Prostate gland (tissue), 2 donors: ENCODE measurements around the gene PDE10A. TPM values are rescaled to one million over a fixed set of nuclear protein-coding genes. Genes with fewer than 3 reads are reported as not detected.

Source experiments
- DNase-seq: peaks from one replicate; pipeline ENCODE4 v3.0.0-alpha.2; 2019; ENCODE audit warnings: low spot score
- H3K27ac ChIP-seq, 2 donors: fragments of 200-600 bp; sonication (generic); 2 replicates each; pipeline ENCODE4 v1.5.1; 2017 to 2019
- H3K27me3 ChIP-seq: fragments of 200-600 bp; sonication (generic); replicated peaks from 2 replicates; pipeline ENCODE4 v1.5.1; 2019; ENCODE audit not compliant: insufficient read depth
- H3K36me3 ChIP-seq, 2 donors: fragments of 200-600 bp; sonication (generic); 1 replicate in 1 of 2; 2 replicates in 1 of 2; pipeline versions ENCODE4 v1.5.1 to v1.8.1; 2017 to 2019
- H3K4me1 ChIP-seq: fragments of 200-600 bp; sonication (generic); replicated peaks from 2 replicates; pipeline ENCODE4 v1.5.1; 2019
- H3K4me3 ChIP-seq, 2 donors: fragments of 200-600 bp; sonication (generic); 2 replicates each; pipeline ENCODE4 v1.5.1; 2017 to 2019
- H3K9me3 ChIP-seq: fragments of 200-600 bp; sonication (generic); 2 replicates; pipeline ENCODE4 v1.5.1; 2017
- POLR2A ChIP-seq: fragments of 450-650 bp; IDR thresholded peaks from one replicate; pipeline ENCODE4 v1.6.1; 2016; ENCODE audit warnings: antibody characterized with exemption, mild to moderate bottlenecking
- POLR2AphosphoS5 ChIP-seq: sonication (generic); formaldehyde crosslinking; IDR thresholded peaks from one replicate; pipeline ENCODE4 v1.6.1; 2017; ENCODE audit warnings: antibody characterized with exemption
- WGBS: methylation state at CpG from one replicate; pipeline ENCODE4 v1.1.5; 2018; 5-methylcytosine and 5-hydroxymethylcytosine counted together
- intact Hi-C: fragments of 100-400 bp; cut with DNase I; formaldehyde crosslinking; loops from one replicate; pipeline ENCODE4 v1.14.2; 2022
- total RNA-seq, 2 donors: library from RNA; depleted of rRNA; stranded (reverse); fragments of >200 nt; gene quantifications; one replicate each; pipeline ENCODE4 v1.1.0, GENCODE V29; 2016
- TF ChIP-seq, protein P1 (sequence below), 4 experiments: fragments of 200-600 bp in 2 of 4; fragments of 450-650 bp in 2 of 4; sonication (generic) in 2 of 4; IDR thresholded peaks; 1 replicate in 3 of 4; 2 replicates in 1 of 4; pipeline ENCODE4 v1.5.1; 2016 to 2019; ENCODE audit warnings: antibody characterized with exemption in 4 of 4, mild to moderate bottlenecking in 2 of 4, moderate library complexity in 2 of 4

The PDE10A gene
- total RNA-seq, 2 donors from 2014 or later = 9.6 to 13.5 TPM

DNA sequence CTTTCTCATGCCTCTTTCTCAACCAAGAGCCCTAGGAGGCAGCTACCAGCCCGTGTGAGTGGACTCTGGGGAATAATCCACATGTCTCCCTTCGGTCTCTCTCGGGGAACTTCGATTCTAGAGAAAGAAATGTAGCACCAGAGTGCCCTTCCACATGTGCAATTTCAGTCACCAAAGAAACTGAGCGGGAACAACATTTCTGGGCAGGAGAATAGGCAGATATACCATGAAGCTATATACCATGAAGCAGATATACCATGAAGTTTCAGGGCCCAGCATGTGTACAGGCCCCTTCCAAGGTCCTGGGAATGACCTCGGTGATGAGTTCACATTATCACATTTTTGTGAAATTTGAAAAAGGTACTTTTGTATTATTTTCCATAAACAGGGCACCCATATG lies 60.8 kb downstream of the PDE10A start:
- WGBS = 95% methylated on average over 6 of the region's 6 CpGs
- Histone ChIP-seq H3K27ac (no peak overlapping the region), H3K4me1 (no peaks in the 10 kb centered on the region), H3K36me3 (no peaks in the 10 kb centered on the region), H3K9me3 (no peaks in the 10 kb centered on the region), H3K4me3 (no peak overlapping the region), H3K27me3 (no peaks in the 10 kb centered on the region)
- intact Hi-C loops = no loop called here
- DNase-seq = no peak
- TF ChIP-seq, protein P1, sequence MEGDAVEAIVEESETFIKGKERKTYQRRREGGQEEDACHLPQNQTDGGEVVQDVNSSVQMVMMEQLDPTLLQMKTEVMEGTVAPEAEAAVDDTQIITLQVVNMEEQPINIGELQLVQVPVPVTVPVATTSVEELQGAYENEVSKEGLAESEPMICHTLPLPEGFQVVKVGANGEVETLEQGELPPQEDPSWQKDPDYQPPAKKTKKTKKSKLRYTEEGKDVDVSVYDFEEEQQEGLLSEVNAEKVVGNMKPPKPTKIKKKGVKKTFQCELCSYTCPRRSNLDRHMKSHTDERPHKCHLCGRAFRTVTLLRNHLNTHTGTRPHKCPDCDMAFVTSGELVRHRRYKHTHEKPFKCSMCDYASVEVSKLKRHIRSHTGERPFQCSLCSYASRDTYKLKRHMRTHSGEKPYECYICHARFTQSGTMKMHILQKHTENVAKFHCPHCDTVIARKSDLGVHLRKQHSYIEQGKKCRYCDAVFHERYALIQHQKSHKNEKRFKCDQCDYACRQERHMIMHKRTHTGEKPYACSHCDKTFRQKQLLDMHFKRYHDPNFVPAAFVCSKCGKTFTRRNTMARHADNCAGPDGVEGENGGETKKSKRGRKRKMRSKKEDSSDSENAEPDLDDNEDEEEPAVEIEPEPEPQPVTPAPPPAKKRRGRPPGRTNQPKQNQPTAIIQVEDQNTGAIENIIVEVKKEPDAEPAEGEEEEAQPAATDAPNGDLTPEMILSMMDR (IDR thresholded peaks at IDR 0.05) = no peak

DNA sequence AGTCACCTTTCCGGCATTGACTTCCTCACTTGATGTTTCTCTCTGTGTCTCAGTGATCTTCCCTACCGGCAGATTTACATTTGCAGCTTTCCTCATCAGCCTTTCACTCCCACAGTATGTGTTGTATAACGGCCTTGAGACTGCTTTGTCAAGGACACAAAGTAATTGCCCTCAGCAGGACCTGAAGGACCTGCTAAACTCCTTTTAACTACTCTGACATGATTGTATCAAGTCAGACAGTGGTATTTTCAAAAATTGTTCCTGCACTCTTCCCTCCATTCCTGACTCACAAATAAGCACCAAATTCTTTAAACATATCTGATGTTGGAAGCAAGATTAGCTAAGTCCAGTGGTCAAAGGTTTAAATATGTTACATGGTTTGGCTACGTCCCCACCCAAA lies 62.4 kb downstream of the PDE10A start:
- intact Hi-C loops = no loop called here
- WGBS = 62% methylated on average over 4 of the region's 4 CpGs

GRCh38 chr6:165599596-165600487 lies 63.2 kb downstream of the PDE10A start:
- WGBS = 84% methylated on average over 21 of the region's 21 CpGs
- intact Hi-C loops = no loop called here
- no peaks in the 10 kb centered on the region for H3K9me3 ChIP-seq
- no peaks in the 10 kb centered on the region for H3K36me3 ChIP-seq
- H3K4me3 ChIP-seq = no peak overlapping the region
- TF ChIP-seq, protein P1 (IDR thresholded peaks at IDR 0.05) = no peak
- TF ChIP-seq POLR2AphosphoS5 = no peak
- DNase-seq = no peak
- H3K4me1 ChIP-seq = no peaks in the 10 kb centered on the region
- H3K27ac ChIP-seq = peak overlapping the region in 1 of 2 donors; percentile 28
- no peaks in the 10 kb centered on the region for H3K27me3 ChIP-seq

More for the DNA sequence above, 62.4 kb downstream of the PDE10A start:
- no peak overlapping the region for H3K27ac ChIP-seq
- TF ChIP-seq POLR2AphosphoS5 (no peak), POLR2A (no peak)
- TF ChIP-seq, protein P1 (IDR thresholded peaks at IDR 0.05) = no peak
- no peaks in the 10 kb centered on the region for H3K36me3 ChIP-seq
- H3K4me1 ChIP-seq = no peaks in the 10 kb centered on the region
- no peaks in the 10 kb centered on the region for H3K27me3 ChIP-seq
- no peak overlapping the region for H3K4me3 ChIP-seq
- no peaks in the 10 kb centered on the region for H3K9me3 ChIP-seq
- no peak for DNase-seq

DNA sequence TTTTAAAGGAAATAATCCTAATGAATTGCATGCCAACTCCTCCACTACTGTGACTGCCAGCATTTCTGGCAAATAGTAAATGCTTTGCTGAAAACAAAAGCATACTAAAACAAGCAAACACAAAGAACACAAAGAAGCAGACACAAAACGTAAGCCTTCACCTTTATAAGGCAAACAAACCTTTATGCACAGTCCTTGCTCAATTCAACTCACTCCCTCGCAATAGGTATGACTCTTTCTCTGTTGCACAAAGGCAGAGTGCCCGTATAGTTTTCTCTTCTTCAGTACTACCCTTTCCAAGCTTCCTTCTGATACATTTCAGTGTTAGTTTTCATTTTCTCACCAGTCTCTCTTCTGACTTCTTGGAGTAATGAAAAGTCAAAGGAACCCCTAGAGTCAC lies 63.9 kb downstream of the PDE10A start:
- 27% methylated on average over 3 of the region's 3 CpGs for WGBS
- Histone ChIP-seq H3K4me3 (no peak overlapping the region), H3K9me3 (no peaks in the 10 kb centered on the region), H3K4me1 (no peaks in the 10 kb centered on the region), H3K27me3 (no peaks in the 10 kb centered on the region), H3K27ac (peak overlapping the region in 1 of 2 donors; percentile 28), H3K36me3 (no peaks in the 10 kb centered on the region)
- TF ChIP-seq, protein P1 (IDR thresholded peaks at IDR 0.05) = no peak
- TF ChIP-seq POLR2AphosphoS5 = peak; percentile 38
- intact Hi-C loops = no loop called here
- no peak for DNase-seq

DNA sequence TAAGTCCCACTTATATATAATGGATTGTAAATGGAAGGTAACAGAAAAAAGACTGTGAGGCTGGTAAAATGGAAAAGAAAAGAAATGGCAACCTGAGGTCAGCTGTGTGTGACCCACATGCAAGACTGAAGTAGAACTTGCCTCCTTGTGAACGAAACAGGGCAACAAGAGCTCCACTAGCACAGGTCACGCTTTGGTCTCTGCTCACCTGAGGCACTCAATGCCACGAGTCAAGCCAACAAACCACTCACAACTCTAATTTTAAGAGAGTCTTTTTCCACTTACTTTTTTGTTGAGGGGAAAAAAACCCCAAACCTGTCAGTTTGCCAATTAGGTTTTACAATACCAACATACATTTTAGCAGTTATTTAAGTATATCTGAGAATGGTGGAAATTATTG lies 65.2 kb downstream of the PDE10A start:
- TF ChIP-seq, protein P1 (IDR thresholded peaks at IDR 0.05) = no peak
- no peak for TF ChIP-seq POLR2A
- TF ChIP-seq POLR2AphosphoS5 = no peak
- Histone ChIP-seq H3K9me3 (no peaks in the 10 kb centered on the region), H3K36me3 (no peaks in the 10 kb centered on the region), H3K4me1 (no peaks in the 10 kb centered on the region), H3K27me3 (no peaks in the 10 kb centered on the region), H3K27ac (no peak overlapping the region), H3K4me3 (no peak overlapping the region)
- WGBS = 84% methylated on average over 3 of the region's 3 CpGs
- no peak for DNase-seq
- intact Hi-C loops = no loop called here
